GM19240 (cell line): ENCODE data around the gene SLC23A2.

Experiments used
- DNase-seq: peaks from one replicate; pipeline ENCODE4 v3.0.0; 2011; ENCODE audit warnings: low spot score; ENCODE audit not compliant: insufficient read length

Gene SLC23A2

GRCh38 chr20:4966826-4967751 is 34.2 kb downstream of the SLC23A2 start:
- DNase-seq = no peak

GRCh38 chr20:4962241-4962855 is 39.0 kb downstream of the SLC23A2 start:
- no peak for DNase-seq

GRCh38 chr20:4961746-4962145 is 39.6 kb downstream of the SLC23A2 start:
- no peak for DNase-seq

DNA sequence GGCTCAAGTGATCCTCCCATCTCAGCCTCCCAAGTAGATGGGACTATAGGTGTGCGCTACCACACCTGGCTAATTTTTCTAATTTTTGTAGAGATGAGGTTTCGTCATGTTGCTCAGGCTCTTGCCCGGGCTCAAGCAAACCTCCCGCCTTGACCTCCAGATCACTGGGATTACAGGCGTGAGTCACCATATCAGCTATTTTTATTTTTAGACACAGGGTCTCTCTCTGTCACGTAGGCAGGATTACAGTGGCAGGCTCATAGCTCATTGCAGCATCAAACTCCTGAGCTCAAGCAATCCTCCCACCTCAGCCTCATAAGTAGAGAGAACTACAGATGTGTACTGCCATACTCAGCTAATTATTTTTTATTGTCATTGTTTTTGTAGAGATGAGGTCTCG is 41.7 kb downstream of the SLC23A2 start:
- DNase-seq = no peak

DNA sequence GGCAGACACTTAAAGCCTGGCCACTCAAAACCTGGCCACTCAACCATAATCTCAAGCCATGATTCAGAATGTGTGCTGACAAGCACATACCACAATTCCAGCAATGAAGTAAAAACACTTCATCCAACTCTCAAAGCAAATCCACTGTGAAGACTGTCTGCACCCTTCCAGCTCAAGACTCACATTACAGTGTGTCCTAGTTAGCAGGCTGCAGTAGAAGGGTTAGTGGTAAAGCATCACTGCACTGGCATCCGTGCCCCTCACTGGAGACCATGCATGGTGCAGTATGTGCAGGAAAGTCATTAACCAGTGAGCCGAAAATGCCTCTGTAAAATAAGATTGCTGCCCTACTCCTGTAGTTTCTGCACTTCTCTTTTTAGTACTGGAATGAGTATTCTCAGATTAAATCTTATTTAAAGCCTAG is 43.4 kb downstream of the SLC23A2 start:
- DNase-seq = no peak

DNA sequence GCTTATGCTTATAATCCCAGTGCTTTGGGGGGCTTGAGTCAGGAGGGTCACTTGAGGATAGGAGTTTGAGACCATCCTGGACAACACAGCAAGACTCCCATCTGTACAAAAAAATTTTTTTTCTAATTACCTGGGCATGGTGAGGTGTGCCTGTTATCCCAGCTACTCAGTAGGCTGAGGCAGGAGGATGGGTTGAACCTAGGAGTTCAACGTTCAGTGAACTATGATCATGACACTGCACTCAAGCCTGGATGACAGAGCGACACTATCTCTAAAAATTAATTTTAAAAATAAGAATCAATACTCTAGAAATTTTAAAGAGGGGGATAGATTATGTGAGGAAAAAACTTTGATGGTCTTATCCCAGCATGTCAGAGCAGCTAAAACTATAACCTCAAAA is 44.1 kb downstream of the SLC23A2 start:
- no peak for DNase-seq

DNA sequence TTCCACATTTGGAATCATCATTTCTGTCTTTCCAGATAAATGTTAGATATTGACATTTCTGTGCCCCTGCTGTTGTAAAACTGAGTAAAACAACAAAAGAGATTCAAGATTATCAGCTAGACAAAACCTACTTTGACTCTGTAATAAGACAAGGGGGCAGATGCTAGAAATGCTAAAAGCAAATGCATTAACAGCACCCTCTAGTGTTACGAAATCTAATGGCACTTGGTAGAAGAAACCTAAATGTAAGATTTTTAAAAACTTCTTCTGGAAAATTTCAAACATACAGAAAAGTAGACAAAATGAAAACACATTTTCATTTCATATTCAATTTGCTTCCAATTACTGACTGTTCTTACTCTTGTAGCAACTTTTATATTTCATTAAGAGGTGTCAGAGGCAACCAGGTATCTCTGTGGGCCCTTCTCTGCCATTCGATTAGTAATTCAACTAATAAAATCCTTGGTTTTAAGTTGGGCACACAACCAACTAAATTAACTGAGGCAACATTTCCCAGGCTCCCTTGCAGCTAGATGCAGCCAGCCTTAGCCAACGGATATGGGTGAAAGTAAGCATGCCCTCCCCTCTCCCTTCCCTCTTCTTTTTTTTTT is 45.0 kb downstream of the SLC23A2 start:
- no peak for DNase-seq

GRCh38 chr20:4953881-4954280 is 47.4 kb downstream of the SLC23A2 start:
- no peak for DNase-seq

DNA sequence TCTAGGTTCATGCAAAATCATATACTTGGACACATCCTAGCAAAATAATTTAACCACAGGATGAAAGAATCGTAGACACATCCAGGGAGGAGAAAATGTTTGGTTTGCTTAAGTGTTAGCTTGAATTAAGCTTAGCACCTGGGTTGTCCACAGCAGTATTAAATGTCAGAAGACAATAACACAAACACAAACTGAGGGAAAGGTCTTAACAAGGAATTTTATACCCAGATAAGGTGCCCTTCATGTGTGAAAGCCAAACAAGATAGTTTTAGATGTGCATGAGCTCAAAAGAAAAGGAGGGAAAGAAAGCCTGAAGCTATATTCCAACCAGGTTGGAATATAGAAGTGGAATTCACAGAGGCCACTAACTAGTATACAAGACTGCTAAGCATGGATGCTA is 49.1 kb downstream of the SLC23A2 start:
- no peak for DNase-seq

DNA sequence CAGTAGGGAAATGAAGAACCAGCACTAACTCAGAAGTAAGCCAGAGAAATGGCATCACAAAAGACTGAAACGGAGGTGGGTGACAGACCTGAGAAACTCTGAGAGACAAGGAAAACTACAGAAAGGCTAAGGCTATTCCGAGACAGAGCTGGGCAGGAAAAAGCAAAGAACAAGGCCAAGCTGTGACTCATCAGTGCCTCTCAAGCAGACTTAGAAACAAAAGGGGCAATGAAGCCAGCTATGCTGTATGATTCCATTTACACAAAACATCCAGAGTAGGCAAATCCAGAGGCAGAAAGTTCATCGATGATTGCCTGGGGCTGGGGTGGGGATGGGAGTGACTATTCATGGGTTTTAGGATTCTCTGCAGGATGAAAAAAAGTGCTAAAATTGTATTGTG is 50.0 kb downstream of the SLC23A2 start:
- DNase-seq = no peak

- DNase-seq = no peak
These were observed 50.5 kb downstream of the SLC23A2 start for GRCh38 chr20:4950841-4951240.

DNA sequence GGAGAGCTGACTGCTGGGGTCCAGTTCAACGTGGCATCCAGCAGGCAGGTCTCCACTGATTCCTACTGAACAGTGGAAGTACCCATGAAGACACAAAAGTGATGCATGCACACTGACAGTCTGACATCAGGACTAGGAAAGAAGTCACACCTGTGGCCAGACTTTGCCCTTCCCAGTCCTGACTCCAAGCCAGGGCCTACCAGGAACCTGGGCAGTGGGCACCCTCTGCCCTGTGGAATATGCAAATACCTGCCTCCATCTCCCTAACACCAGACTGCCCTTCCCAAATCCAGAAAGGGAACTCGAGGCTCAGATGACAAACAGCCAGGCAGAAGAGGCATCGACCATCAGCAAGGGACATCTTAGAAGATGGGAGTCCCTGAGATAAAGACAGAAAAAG is 50.9 kb downstream of the SLC23A2 start:
- no peak for DNase-seq

GRCh38 chr20:4949833-4950178 is 51.5 kb downstream of the SLC23A2 start:
- no peak for DNase-seq

DNA sequence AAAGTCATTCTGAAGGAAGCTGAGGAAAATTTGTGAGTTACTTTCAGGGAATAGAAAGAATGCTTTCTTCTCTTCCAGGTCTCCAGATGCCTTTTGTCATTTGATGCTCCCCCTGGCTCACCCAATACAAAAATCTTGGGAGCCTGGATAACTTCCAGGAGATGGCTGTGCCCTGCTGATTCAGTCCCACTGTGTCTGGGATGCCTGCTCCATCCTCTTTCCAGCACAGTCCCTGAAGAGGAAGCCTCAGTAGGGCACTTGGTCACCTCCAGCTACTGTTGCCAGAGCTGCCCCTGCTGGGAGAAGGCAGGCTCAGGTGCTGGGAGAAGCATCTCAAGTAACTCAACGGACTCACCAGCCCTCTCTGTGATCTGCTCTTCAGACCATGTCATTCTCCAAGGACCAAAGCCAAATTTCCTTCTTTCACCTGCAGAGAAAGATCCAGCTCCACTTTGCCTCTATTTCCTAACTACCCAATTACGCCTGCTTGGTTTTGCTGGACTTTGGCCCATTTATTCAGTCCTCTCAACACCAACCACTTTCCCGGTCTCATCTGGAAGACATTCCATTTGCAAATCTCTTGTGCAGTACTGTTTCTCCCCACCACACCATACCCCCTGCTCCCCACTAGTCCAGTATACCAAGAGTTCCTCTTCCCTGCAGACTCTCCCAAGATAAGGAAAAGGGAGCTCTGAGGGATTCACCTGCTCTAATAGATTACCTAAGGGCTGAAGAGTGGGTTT is 53.3 kb downstream of the SLC23A2 start:
- DNase-seq = no peak

- DNase-seq = peak; percentile 25
These were observed 54.3 kb downstream of the SLC23A2 start for GRCh38 chr20:4946986-4947385.

GRCh38 chr20:4946585-4946984 is 54.7 kb downstream of the SLC23A2 start:
- no peak for DNase-seq

DNA sequence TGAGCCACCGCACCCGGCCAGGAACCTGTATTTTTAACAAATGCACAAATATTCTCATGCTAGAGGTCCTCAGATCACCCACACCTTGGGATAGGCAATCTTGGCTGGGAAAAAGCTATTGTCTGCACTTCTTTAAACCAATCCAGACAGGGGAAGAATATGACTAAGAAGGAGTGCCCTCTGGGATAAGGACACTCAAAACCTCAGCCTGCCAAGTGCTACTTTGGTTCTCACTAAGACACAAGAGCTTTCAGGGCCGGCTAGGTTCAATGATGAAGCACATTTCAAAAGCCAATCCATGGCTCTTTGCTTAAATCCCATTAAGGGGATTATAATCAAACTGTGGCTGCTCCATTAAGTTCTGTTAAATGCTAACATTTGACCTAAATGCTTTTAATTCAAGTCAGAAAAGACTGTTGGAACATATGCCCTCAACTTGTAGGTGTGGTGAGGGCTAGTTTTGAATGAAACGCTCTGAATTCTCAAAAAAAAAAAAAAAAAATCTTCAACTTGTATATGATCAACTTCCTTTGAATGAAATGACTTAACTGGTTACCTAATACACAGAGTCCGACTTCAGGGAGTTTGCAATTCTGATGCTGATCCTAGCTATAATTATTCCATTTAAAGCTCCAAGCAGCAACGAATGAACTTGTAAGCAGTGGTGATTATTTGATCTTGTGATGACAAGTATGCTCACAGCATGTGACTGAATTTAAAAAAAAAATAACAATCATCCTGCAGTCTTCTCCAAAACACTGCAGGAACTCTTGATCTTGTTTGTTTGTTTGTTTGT is 56.6 kb downstream of the SLC23A2 start:
- DNase-seq = no peak

DNA sequence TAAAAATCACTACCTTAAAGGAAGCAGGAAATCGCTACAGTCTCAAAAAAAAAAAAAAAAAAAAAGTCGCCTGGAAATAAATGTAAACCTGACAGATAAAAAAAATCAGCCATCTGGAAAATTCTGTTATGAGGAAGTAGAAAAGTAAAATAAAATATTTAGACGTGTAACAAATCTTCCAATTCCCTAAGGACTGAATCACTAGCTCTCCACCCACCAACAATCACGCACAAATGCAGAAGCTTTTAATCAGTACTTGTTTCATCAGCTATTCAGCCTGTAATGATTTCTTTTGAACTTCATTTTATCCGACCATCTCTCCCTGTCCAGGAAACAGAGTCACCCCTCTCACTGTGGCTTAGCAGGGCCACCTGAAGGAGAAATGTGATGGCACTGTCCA is 59.0 kb downstream of the SLC23A2 start:
- no peak for DNase-seq

DNA sequence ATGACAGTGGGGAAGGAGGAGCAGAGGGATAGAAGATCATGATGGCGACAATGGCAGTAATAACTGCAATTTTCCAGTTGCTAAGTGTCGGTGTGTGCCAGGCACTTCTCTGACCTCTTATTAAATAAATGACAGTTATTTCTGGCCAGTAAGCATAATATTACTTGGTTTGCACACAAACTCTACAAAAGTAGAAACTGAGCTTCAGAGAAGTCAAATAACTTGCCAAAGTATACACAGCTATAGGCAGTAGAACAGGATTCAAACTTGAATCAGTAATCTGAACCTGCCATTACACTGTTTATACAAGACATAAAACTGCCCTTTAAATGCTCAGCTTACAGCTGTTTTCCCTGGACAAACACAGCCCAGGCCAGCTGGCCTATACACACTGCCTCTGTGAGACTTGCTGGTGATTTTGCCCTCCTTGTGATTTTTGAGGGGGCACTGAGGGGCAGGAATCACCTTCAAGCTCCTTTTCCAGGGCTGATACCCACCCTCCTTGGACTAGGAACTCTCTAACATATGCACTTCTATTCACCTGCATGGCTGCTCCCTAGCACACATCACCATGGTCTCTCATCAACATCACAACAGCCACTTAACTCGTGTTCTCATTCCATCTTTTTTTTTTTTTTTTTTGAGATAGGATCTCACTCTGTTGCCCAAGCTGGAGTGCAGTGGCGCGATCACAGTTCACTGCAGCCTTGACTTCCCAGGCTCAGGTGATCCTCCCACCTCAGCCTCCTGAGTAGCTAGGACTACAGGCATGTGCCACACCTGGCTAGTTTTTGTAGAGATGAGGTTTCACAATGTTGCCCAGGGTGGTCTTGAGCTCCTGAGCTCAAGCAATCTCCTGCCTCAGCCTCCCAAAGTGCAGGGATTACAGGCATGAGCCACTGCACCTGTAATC is 63.6 kb downstream of the SLC23A2 start:
- no peak for DNase-seq

- no peak for DNase-seq
These were observed 64.4 kb downstream of the SLC23A2 start for GRCh38 chr20:4936851-4937406.
